Measurements from ENCODE around the gene GAPDH.
"Not testable (repeated sequence)": the region's sequence is repeated elsewhere in the genome, so short reads cannot be mapped to it uniquely, and the experiment has no call there.

Gene GAPDH

DNA sequence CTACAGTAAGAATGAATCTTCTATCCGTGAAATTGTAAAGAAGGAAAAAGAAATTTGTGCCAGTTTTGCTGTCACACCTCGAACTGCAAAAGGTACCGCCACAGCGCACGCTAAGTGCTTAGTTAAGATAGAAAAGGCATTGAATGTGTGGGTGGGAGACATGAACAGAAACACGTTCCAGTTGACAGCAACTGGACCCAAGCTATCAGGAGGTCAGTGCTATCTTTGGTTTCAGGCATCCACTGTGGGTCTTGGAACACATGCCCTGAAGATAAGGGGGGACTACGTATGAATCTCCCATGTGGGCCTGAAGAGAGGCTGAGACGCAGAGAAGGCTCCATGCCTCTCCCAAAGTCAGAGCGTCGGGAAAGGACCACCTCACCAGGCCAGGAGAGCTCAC lies 11.7 kb downstream of the GAPDH start:
- DNase-seq, result no peak

DNA sequence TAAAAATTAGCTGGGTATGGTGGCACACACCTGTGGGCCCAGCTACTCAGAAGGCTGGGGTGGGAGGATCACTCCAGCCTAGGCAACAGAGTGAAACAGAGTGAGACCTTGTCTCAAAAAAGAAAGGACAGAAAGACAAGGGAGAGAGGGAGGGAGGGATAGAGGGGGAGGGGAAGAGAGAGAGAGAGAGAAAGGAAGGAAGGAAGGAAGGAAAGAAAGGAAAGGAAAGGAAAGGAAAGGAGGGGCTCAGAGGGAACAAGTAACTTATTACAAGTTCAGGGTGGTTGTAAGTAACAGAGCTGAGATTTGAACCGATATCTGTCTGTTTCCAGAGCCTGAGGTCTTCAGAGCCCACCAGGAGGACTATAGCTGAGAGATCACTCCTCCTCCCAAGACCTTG lies 13.2 kb downstream of the GAPDH start:
- DNase-seq, result no peak

DNA sequence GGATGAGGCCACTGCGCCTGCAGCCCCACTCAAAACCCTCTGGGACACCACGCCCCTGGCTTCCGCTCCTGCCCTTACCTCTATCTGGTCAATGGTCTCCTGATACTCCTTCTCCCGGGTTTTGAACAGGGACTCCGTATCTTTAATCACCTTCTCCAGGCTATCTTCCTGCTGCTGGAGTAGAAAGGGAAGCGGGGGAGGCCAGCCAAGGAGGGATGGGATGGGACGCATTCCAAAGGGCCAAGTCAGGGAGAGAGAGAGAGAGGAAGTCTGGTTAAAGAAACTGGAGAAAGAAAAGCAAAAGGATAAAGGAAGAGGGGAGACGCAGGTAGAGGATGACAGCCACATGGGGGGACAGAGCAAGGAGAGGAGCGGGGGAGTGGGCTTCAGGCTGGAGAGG lies 13.7 kb downstream of the GAPDH start:
- peak; percentile 87 for DNase-seq

- no peak for DNase-seq
These were observed 14.2 kb downstream of the GAPDH start for GRCh38 chr12:6548556-6548955.

GRCh38 chr12:6548966-6549683 lies 14.8 kb downstream of the GAPDH start:
- peak; percentile 83 for DNase-seq

GRCh38 chr12:6549684-6550151 lies 15.4 kb downstream of the GAPDH start:
- DNase-seq, result no peak

DNA sequence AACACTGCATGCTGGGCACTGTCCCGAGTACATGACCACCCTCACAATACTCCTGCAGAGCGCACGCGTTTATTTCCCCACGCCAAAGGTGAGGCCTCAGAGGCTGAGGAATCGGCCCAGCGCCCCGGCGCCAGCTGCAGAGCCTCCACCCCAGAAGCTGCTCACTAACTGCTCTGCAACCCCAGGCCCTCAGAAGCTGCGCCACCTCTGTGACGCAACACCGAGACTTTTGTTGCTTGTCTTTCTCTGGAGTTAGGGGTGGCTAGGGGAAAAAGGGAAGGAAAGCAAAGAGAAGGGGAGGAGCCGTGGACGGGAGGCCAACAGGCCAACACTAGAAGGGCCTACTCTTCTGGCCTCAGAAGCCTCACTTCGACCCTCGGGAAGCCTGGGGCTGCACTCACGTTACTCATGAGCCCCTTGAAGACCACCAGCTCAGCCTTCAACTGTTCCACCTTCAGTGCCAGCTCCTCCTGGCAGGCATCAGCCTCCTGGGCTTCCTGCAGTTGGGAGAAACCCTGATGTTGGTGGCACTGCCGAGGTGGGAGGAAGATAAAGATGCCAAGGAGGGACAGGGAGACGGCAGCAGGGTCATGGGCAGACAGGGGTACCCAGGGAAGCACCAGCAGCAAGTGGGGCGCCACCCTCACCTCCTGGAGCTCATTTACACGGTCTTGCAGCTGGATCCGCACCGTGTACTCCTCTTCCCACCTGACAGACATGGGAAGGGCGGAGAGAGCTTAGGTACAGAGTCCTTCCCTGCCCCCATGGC lies 16.2 kb downstream of the GAPDH start:
- no peak for DNase-seq

DNA sequence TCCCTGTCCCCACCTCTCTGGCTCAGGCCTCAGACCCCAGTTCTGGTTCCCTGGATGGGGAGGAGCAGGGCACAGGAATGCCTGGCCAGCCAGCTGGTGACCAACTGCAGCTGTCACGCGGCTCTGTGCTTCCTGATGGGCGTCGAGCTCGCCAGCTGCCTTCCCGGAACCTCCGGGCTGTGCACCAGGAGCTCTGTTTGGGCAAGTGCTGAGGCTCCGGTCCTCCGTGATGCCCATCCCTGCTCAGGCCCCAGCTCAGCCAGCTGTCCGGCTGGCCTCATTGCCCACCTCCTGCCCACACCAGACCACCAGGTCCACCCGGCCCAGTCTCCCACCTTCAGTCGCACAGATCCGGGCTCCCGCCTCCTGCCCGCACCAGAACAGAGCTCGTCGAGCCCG lies 16.7 kb downstream of the GAPDH start:
- no peak for DNase-seq

- DNase-seq, result peak; percentile 74
These were observed 17.3 kb downstream of the GAPDH start for GRCh38 chr12:6551496-6552139.

DNA sequence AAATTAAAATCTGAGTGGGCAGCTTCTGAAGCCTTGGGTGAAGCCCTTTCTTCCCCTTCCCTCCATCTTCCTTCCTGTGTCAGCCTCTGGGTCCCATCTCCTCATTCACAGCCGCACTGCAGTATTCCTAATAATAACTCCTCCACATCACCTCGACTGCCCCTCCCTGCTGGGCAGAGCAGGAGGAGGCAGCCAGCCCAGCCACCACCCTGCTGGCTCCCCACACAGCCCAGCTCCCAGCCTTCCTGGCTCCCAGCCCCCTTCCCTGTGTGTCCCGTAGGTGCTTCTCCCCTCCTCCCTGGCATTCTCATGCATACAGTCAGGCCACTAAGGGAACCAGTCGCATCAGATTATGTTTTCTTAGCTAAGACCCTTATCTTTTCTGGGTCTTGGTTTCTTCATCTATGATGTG lies 17.8 kb downstream of the GAPDH start:
- DNase-seq, result no peak

DNA sequence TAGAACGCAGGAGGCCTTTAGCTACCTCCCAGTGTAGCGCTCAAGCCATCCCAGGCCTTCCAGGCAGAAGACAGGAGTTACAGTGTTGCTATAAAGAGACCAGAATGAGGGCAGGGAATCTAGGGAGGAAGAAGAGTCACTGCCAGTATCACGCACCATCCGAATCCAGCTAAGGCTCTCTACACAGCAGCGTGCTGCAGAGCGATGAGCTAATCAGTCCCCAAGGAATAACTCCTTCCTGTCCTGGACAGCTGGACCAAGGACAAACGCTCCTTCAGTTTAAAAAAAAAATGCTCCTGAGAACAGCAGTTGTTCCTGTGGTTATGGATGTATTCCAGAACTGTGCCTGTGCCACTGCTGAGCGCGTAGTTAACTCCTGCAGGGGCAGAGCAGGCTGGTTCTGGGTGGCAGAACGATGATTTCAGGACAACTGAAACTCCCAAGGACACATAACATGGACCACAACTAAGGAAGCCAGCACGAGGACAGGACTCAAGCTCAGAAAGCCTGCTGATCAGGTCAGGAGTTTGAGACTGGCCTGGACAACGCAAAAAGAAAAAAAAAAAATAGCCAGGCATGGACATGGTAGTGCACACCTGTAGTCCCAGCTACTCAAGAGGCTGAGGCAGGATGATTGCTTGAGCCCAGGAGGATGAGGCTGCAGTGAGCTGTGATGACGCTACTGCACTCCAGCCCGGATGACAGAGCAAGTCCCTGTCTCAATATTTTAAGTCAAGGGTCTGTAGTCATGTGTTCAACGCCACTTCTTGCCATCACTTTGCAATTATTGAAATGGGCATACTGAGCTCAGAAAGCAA lies 18.9 kb downstream of the GAPDH start:
- peak; percentile 72 for DNase-seq

DNA sequence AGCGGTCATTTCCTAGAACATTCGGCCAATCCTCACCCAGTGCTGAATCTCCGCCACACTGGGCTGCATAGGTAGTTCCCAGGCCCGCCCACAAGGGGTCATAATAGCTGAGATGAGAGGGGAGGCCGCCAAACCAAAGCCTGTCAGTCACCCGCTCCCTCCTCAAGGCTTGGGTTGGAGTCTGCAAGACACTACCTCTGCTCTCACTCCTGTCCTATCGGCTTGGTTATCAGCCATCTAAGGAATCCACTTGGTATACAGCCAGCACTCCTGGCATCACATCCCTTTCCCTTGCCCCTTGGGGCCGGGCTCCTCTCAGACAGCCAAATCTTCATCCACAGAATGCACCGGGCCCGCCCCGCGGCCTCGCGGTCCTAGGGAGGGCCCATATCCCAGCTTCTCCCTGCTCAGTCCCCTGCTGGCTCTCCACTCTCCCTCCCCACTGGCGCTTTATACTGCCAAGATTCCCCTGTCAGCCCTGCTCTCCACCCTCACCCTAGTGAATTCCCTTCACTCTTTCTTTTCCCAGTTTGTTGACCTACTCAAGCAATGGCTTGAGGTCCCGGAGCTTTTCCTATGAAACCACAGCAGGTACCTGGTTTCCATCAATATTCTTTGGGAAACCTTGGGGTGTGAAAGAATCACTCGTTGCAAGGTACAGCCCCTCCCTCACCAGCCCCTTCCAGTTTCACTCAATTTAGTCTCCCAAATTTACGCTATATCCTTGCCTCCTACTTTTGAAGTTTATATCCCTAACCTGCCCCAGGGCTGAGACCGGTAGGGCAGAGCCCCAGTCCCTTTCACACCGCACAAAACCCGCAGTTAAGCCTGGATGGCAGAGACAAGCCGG lies 20.1 kb downstream of the GAPDH start:
- peak; percentile 73 for DNase-seq

- DNase-seq, result no peak
These were observed 20.8 kb downstream of the GAPDH start for GRCh38 chr12:6555018-6555691.

- DNase-seq, result not testable (repeated sequence)
These were observed 22.1 kb downstream of the GAPDH start for GRCh38 chr12:6556496-6556817.

DNA sequence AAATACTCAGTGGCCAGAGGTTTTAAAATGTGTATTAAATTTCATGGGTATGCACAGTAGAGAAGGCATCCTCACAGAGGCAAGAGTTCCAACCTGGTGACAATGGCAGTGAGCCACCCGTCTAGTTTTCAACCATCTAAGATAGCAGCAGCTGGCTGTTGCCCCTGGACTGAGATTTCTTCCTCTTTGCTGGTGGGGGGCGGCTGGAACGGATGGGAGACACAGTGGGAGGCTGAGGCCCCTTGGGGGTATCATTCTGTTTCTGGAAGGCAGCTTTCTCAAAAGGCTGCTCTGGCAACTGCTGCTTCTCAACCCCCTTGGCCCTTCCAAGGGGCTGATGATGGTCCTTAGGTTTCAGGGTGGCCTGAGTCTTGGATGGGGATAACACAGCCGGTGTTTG lies 22.5 kb downstream of the GAPDH start:
- DNase-seq, result no peak

DNA sequence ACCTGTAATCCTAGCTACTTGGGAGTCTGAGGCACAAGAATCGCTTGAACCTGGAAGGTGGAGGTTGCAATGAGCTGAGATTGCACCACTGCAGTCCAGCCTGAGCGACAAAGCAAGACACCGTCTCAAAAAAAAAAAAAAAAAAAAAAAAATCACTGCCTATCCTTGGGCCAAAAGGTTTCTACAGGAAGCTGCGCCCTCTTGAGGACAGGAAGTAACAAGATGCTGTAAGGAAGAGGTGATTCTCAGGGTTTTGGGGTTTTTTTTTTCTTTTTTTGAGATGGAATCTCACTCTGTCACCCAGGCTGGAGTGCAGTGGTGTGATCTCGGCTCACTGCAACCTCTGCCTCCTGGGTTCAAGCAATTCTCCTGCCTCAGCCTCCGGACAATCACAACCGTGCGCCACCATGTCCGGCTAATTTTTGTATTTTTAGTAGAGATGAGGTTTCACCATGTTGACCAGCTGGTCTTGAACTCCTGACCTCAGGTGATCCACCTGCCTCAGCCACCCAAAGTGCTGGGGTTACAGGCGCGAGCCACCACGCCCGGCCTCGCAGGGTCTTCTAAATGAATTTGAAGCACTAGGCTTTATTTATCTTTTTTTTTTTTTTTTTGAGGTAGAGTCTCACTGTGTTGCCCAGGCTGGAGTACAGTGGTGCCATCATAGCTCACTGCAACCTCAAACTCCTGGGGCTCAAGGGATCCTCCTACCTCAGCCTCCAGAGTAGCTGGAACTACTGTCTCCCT lies 23.9 kb downstream of the GAPDH start:
- peak; percentile 78 for DNase-seq

GRCh38 chr12:6559500-6559899 lies 25.2 kb downstream of the GAPDH start:
- DNase-seq, result no peak

- no peak for DNase-seq
These were observed 26.3 kb downstream of the GAPDH start for GRCh38 chr12:6560501-6561205.

- no peak for DNase-seq
These were observed 28.6 kb downstream of the GAPDH start for GRCh38 chr12:6562881-6563280.

All from fibroblast of skin of abdomen (primary cell).